Activated B cell treated with CpG ODN at 0.5 μM for 24 hours (primary cell): ENCODE measurements around the gene C1GALT1C1. TPM values are rescaled to one million over a fixed set of nuclear protein-coding genes. Genes with fewer than 3 reads are reported as not detected.
"Not testable (repeated sequence)": the region's sequence is repeated elsewhere in the genome, so short reads cannot be mapped to it uniquely, and the experiment has no call there.

Experiments
- ATAC-seq: fragments of 200-7000 bp; cut with Tn5 transposase; one replicate; pipeline ENCODE4 v1.10.0; 2021; ENCODE audit warnings: low read depth, mild to moderate bottlenecking, moderate library complexity
- CTCF ChIA-PET: fragments of 350-600 bp; sonication (Branson Sonifier 250); formaldehyde crosslinking; loops from one replicate; lab custom pipeline; 2021; ENCODE audit warnings: antibody characterized with exemption; lab: Charles Lee
- POLR2A ChIA-PET: fragments of 350-600 bp; sonication (Branson Sonifier 250); formaldehyde crosslinking; loops from one replicate; lab custom pipeline; 2021; ENCODE audit warnings: antibody characterized with exemption; lab: Charles Lee
- DNase-seq: peaks from one replicate; pipeline ENCODE4 v3.0.0; 2022
- H3K27ac Mint-ChIP-seq: one replicate; pipeline ENCODE4 v1.8.0; 2020; ENCODE audit warnings: mixed read lengths
- H3K27me3 Mint-ChIP-seq: one replicate; pipeline ENCODE4 v1.8.0; 2021; ENCODE audit warnings: mixed read lengths
- H3K36me3 Mint-ChIP-seq: one replicate; pipeline ENCODE4 v1.8.0; 2021; ENCODE audit warnings: low read depth, mixed read lengths
- H3K4me1 Mint-ChIP-seq: one replicate; pipeline ENCODE4 v1.8.0; 2021; ENCODE audit warnings: mixed read lengths
- H3K4me3 Mint-ChIP-seq: one replicate; pipeline ENCODE4 v1.8.0; 2020; ENCODE audit warnings: mild to moderate bottlenecking, mixed read lengths
- H3K9me3 Mint-ChIP-seq: one replicate; pipeline ENCODE4 v1.8.0; 2020; ENCODE audit warnings: mixed read lengths
- CTCF ChIP-seq: fragments of 200-600 bp; IDR thresholded peaks from one replicate; pipeline ENCODE4 v1.8.0; 2022; ENCODE audit warnings: antibody characterized with exemption, mild to moderate bottlenecking
- intact Hi-C: fragments of 100-400 bp; cut with micrococcal nuclease; formaldehyde crosslinking; loops from one replicate; pipeline ENCODE4 v1.15.1; 2024
- total RNA-seq: library from RNA; stranded (reverse); gene quantifications from 2 replicates; pipeline ENCODE4 v1.2.3, GENCODE V29; 2022

C1GALT1C1 gene
- total RNA-seq, 1 donor from 2014 or later = 8.7 TPM

- no peaks in the 10 kb centered on the region for H3K4me1 Mint-ChIP-seq
- H3K9me3 Mint-ChIP-seq = peaks cover 7% of the 10 kb centered on the region
- no peak for TF ChIP-seq CTCF
- no peaks in the 10 kb centered on the region for H3K36me3 Mint-ChIP-seq
- H3K4me3 Mint-ChIP-seq = no peak overlapping the region
- no peak overlapping the region for H3K27ac Mint-ChIP-seq
- H3K27me3 Mint-ChIP-seq = no peaks in the 10 kb centered on the region
- DNase-seq (no peak), ATAC-seq (no peak)
- ChIA-PET POLR2A (no interaction called here), CTCF (no interaction called here)
- intact Hi-C loops = no loop called here
These were observed 42.1 kb upstream of the C1GALT1C1 start for GRCh38 chrX:120671963-120672362.

- ATAC-seq (no peak), DNase-seq (no peak)
- Mint-ChIP-seq H3K4me1 (peaks cover 4% of the 10 kb centered on the region), H3K27ac (no peak overlapping the region), H3K9me3 (no peaks in the 10 kb centered on the region), H3K4me3 (no peak overlapping the region), H3K36me3 (no peaks in the 10 kb centered on the region), H3K27me3 (no peaks in the 10 kb centered on the region)
- intact Hi-C loops = loop anchor here (10.0 kb wide), 1 partner anchor 284 kb away; no protein-coding TSS in a partner anchor
- TF ChIP-seq CTCF = no peak
- ChIA-PET POLR2A (no interaction called here), CTCF (no interaction called here)
These were observed 38.5 kb upstream of the C1GALT1C1 start for GRCh38 chrX:120668357-120668756.

- H3K4me1 Mint-ChIP-seq, H3K9me3 Mint-ChIP-seq, H3K27ac Mint-ChIP-seq, DNase-seq, ATAC-seq, H3K4me3 Mint-ChIP-seq, H3K36me3 Mint-ChIP-seq, H3K27me3 Mint-ChIP-seq: not testable (repeated sequence)
- ChIA-PET CTCF (interaction anchor here (1.0 to 1.6 kb wide), 3 partner anchors 11 to 166 kb away, joined by 3 to 4 read pairs (median 4); no protein-coding TSS in a partner anchor), POLR2A (interaction anchor here (1.0 kb wide), 1 partner anchor 35 kb away, joined by 3 read pairs; the partner anchor contains the start of gene C1GALT1C1)
- intact Hi-C loops = loop anchor here (1.0 to 10.0 kb wide), 3 partner anchors 106 to 280 kb away; no protein-coding TSS in a partner anchor
These were observed 34.7 kb upstream of the C1GALT1C1 start for GRCh38 chrX:120664535-120664934.

GRCh38 chrX:120664081-120664480 is 34.2 kb upstream of the C1GALT1C1 start:
- Mint-ChIP-seq H3K27me3 (no peaks in the 10 kb centered on the region), H3K27ac (no peak overlapping the region), H3K4me1 (peaks cover 4% of the 10 kb centered on the region), H3K9me3 (no peaks in the 10 kb centered on the region), H3K36me3 (no peaks in the 10 kb centered on the region), H3K4me3 (no peak overlapping the region)
- no peak for DNase-seq
- CTCF ChIA-PET = interaction anchor here (1.0 to 1.6 kb wide), 4 partner anchors 10 to 166 kb away, joined by 3 to 4 read pairs (median 4); no protein-coding TSS in a partner anchor
- POLR2A ChIA-PET = interaction anchor here (1.0 kb wide), 1 partner anchor 34 kb away, joined by 3 read pairs; the partner anchor contains the start of gene C1GALT1C1
- no peak for TF ChIP-seq CTCF
- no peak for ATAC-seq
- intact Hi-C loops = loop anchor here (1.0 to 10.0 kb wide), 3 partner anchors 106 to 279 kb away; no protein-coding TSS in a partner anchor

- Mint-ChIP-seq H3K4me1 (peaks cover 4% of the 10 kb centered on the region), H3K9me3 (no peaks in the 10 kb centered on the region), H3K36me3 (no peaks in the 10 kb centered on the region), H3K27ac (no peak overlapping the region), H3K4me3 (no peak overlapping the region), H3K27me3 (no peaks in the 10 kb centered on the region)
- ChIA-PET CTCF (interaction anchor here (0.7 to 1.2 kb wide), 2 partner anchors 148 to 212 kb away, joined by 3 to 4 read pairs; no protein-coding TSS in a partner anchor), POLR2A (no interaction called here)
- intact Hi-C loops = loop anchor here (10.0 kb wide), 1 partner anchor 278 kb away; no protein-coding TSS in a partner anchor
- ATAC-seq = no peak
- no peak for TF ChIP-seq CTCF
- DNase-seq = no peak
These were observed 32.8 kb upstream of the C1GALT1C1 start for GRCh38 chrX:120662662-120663061.
